AG04450 (cell line): ENCODE data around the gene UPK1B. TPM values are rescaled to one million over a fixed set of nuclear protein-coding genes. Genes with fewer than 3 reads are reported as not detected.

Experiments used
- CTCF ChIA-PET: fragments of 300-600, 350-600 bp; formaldehyde crosslinking; extraction: SDS; loops from one replicate; lab custom pipeline; 2022; ENCODE audit warnings: antibody characterized with exemption, inconsistent platforms; lab: Charles Lee
- POLR2A ChIA-PET: fragments of 350-600 bp; formaldehyde crosslinking; extraction: SDS; loops from one replicate; lab custom pipeline; 2021; ENCODE audit warnings: antibody characterized with exemption, inconsistent platforms; lab: Yijun Ruan, JAX
- DNase-seq: peaks from one replicate; pipeline ENCODE4 v3.0.0-alpha.2; 2011; ENCODE audit warnings: low read depth, low spot score
- H3K27ac ChIP-seq: one replicate; pipeline ENCODE4 v1.5.1; 2012; ENCODE audit warnings: low read depth, low read length, control low read depth
- H3K27me3 ChIP-seq: one replicate; pipeline ENCODE4 v1.6.0; 2012; ENCODE audit warnings: low read length; ENCODE audit not compliant: control insufficient read depth, insufficient read depth
- H3K4me3 ChIP-seq: 2 replicates; pipeline ENCODE4 v1.5.1; 2011; ENCODE audit warnings: mild to moderate bottlenecking, low read depth, low read length, control low read depth
- H3K9me3 ChIP-seq: 2 replicates; pipeline ENCODE4 v1.5.1; 2012; ENCODE audit warnings: low read length; ENCODE audit not compliant: control insufficient read depth, insufficient read depth
- polyA plus RNA-seq: library from polyadenylated mRNA; depleted of rRNA; stranded (reverse); fragments of >200 nt; gene quantifications from 2 replicates; pipeline ENCODE4 v1.2.3, GENCODE V29; 2011
- TF ChIP-seq, protein P1 (sequence below): IDR thresholded peaks from 2 replicates; pipeline ENCODE4 v1.5.1; 2011; ENCODE audit warnings: low read depth, low read length, control low read depth, inconsistent platforms

The UPK1B gene
- polyA plus RNA-seq, 1 experiment = 0.32 TPM

DNA sequence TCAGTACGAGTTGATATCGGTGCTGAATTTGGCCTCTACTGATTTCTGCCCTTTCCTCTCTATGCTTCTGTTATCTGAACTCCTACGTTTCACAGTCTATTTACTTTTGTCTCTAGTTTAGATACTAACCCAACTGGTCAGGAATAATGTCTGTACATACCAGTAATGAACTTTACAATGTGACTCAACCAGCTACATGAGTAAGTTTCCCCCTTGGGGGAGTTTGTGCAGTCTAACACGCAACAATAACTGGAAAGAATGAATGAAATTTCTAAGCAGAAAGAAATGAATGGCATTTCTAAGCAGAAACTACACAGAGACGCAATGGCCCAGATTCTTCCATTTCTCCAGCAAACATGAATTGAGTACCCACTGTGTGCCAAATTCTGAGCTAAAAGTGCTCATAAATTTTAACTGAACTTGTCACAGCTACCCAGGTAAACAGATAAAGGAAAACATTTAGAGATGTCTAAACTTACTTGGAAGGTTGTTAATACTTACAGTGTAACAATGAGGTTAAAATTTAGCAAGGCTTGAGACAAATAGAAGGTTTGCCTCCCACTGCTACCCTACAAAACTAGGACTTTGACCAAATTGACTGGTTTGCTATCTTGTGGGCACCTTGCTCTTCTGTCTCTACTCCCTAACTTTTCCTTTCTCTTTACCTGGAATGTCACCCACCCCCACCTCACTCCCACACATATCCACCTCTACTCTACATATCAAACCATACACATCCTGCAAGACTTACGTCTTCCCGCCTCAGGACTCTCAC lies 11.6 kb downstream of the UPK1B start:
- Histone ChIP-seq H3K27ac (peak overlapping the region; percentile 42), H3K4me3 (no peak overlapping the region), H3K27me3 (no peaks in the 10 kb centered on the region), H3K9me3 (no peaks in the 10 kb centered on the region)
- TF ChIP-seq, protein P1, sequence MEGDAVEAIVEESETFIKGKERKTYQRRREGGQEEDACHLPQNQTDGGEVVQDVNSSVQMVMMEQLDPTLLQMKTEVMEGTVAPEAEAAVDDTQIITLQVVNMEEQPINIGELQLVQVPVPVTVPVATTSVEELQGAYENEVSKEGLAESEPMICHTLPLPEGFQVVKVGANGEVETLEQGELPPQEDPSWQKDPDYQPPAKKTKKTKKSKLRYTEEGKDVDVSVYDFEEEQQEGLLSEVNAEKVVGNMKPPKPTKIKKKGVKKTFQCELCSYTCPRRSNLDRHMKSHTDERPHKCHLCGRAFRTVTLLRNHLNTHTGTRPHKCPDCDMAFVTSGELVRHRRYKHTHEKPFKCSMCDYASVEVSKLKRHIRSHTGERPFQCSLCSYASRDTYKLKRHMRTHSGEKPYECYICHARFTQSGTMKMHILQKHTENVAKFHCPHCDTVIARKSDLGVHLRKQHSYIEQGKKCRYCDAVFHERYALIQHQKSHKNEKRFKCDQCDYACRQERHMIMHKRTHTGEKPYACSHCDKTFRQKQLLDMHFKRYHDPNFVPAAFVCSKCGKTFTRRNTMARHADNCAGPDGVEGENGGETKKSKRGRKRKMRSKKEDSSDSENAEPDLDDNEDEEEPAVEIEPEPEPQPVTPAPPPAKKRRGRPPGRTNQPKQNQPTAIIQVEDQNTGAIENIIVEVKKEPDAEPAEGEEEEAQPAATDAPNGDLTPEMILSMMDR = no peak
- POLR2A ChIA-PET = interaction anchor here (1.2 kb wide), 1 partner anchor 56 kb away, joined by 7 read pairs; the partner anchor contains the start of gene B4GALT4
- CTCF ChIA-PET = interaction anchor here (1.5 kb wide), 1 partner anchor 168 kb away, joined by 3 read pairs; no protein-coding TSS in a partner anchor
- DNase-seq = peak; percentile 62

DNA sequence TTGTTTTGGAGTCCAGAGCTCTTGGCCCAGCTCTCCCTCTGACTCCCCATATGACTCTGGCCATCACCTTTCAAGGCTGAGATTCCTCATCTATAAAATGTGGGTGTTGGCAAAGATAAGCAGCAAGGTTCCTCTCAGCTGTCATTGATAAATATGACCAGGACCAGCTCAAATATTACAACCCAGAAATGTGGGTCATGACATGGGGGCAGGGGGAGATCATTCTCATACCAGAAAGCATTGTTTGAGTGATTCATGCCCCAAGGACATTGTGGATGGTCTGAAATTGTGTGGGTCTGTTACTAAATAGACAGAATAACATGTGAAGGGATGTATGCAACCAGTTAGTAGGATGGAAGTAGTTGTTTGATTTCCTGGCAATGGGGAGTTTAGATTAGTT lies 13.9 kb downstream of the UPK1B start:
- H3K27me3 ChIP-seq = no peaks in the 10 kb centered on the region
- no peak for DNase-seq
- no peak overlapping the region for H3K4me3 ChIP-seq
- CTCF ChIA-PET = interaction anchor here (1.5 to 1.8 kb wide), 2 partner anchors 40 to 54 kb away, joined by 3 to 8 read pairs; partner anchors contain the start of gene B4GALT4
- TF ChIP-seq, protein P1 = no peak
- H3K27ac ChIP-seq = no peak overlapping the region
- POLR2A ChIA-PET = no interaction called here
- no peaks in the 10 kb centered on the region for H3K9me3 ChIP-seq

DNA sequence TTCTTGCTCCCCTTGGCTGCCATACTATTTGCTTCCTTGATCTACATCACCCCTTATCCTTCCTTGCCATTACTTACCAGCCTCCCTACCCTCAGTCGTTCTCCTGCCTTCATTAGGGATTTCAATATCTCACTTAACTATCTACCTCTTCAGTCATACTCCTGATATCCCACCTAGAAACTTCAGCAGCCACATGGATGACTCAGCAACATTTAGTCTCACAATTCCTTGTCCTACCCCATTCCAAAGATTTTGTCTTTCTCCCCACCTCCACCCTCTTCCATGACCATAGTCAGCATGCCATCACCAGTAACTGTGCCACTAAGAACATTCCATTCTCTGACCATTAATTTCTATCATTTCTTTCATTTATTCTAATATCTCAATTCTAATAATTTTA lies 18.4 kb downstream of the UPK1B start:
- no peak overlapping the region for H3K27ac ChIP-seq
- DNase-seq = no peak
- H3K4me3 ChIP-seq = no peak overlapping the region
- no peaks in the 10 kb centered on the region for H3K27me3 ChIP-seq
- ChIA-PET CTCF (no interaction called here), POLR2A (no interaction called here)
- no peaks in the 10 kb centered on the region for H3K9me3 ChIP-seq
- TF ChIP-seq, protein P1 = no peak

DNA sequence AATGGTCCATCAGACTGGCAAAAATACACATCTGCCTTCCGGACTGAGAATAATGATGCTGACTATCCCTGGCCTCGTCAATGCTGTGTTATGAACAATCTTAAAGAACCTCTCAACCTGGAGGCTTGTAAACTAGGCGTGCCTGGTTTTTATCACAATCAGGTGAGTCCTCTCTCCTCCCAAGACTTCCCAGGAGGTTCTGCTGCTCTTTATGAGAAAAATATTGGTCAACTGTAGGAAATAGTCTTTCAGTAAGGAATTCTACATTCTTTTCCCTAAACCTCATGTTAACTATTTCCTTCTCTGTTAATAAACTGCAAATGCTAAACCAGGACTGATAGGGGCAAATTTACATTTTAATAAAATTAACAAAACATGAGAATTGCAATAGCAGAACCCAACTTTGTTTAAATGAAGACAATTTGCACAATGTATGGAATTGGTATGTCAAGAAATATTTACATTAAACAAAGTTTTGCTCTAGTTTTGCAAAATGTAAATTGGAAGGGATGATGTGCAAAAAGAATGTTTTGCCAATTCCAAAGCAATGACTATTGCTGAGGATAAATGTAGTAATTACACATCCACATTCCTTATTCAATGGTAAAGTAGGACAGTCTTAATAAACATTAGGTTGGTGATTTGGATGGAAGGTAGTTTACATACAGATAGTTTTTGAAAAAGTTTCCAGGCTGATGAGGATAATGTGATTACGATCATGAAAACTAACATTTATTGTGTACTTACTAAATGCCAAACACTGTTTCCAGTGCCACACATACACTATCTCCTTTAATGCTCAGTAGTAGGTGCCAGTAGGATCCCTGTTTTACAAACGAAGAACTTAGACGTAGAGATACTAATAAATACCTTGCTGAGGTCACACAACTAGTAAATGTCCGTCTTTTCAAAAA lies 21.1 kb downstream of the UPK1B start:
- H3K27ac ChIP-seq = peak overlapping the region; percentile 68

More for the DNA sequence above, 21.1 kb downstream of the UPK1B start:
- CTCF ChIA-PET = interaction anchor here (1.0 to 1.3 kb wide), 2 partner anchors 21 to 47 kb away, joined by 3 read pairs; partner anchors contain the start of gene UPK1B
- no peaks in the 10 kb centered on the region for H3K9me3 ChIP-seq
- peak; percentile 11 for DNase-seq
- POLR2A ChIA-PET = no interaction called here
- H3K4me3 ChIP-seq = no peak overlapping the region
- H3K27me3 ChIP-seq = no peaks in the 10 kb centered on the region
- TF ChIP-seq, protein P1 = no peak
